ENCODE results near the gene UBE2E1. TPM values are rescaled to one million over a fixed set of nuclear protein-coding genes. Genes with fewer than 3 reads are reported as not detected.
"Not testable (repeated sequence)": the region's sequence is repeated elsewhere in the genome, so short reads cannot be mapped to it uniquely, and the experiment has no call there.

Gene UBE2E1
- total RNA-seq, 2 experiments from 2014 or later = 55.6 to 58.5 TPM

DNA sequence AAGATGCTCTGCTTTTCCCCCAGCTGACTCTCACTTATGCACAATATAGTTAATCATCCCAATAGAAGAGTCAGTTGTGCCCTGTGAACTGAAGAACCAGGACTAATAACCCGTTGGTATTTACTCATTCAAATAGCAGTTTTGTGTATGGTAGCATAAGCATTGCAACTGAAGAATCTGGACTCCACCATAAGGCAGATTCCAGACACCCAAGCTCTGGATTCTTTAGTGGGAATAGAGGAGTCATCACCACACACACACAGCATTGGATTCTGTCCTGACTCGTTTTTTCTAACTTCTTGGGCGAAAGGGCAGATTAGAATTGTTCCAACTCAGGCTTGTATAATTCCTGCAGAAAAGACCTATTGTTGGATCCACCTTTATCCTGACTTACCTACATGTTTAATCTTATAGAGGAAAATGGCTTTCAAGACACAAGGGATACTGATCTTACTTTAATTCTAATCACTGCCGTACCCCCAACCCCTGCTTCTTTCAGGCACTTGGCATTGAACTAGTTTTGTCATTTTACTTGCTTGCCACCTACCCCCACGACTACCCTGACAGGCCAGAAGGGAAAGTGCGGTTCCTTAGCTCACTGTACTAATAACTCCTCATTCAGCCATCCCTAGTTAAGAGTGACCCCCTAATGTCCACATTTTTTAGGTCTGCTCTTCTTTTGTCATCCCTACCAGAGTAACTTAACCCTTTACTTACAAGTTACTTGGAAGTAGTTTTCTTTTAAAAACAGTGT is 68.8 kb downstream of the UBE2E1 start:
- no peaks in the 10 kb centered on the region for H3K9me3 Mint-ChIP-seq (ENCODE audit: low read depth)
- no peak for DNase-seq
- no peak for ATAC-seq
- H3K27me3 Mint-ChIP-seq = no peaks in the 10 kb centered on the region
- peaks cover 2% of the 10 kb centered on the region for H3K36me3 Mint-ChIP-seq
- H3K4me1 Mint-ChIP-seq = no peaks in the 10 kb centered on the region
- CTCF ChIA-PET = no interaction called here
- no peak overlapping the region for H3K27ac Mint-ChIP-seq
- H3K4me3 Mint-ChIP-seq = no peak overlapping the region

DNA sequence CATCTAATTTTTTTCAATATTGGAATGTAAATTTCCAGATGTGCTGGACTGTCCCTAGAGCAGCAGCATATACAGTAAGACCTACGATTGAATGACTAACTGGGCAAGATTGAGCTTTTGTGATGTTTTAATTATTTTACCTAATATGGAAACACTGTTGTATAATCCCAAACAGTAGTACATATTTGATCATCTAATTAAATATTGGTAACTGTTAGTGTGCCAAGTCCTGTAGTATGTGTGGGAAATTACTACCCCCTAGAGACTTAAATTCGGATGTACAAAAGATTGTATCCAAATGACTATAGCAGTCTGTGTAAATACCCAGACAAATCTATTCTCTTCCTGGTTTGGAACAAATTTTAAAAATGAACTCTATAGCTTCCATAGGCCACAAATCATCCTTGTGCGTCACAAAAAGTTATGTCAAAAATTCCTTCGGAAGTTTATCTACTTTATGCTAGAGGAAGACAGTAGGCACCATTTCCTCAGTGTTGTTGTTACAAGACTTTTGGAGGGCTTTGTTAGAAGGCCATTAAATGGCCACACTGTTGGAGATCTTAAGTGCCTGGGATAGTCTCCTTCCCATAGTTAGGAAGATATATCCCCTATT is 69.5 kb downstream of the UBE2E1 start:
- DNase-seq (no peak), ATAC-seq (no peak)
- Mint-ChIP-seq H3K27me3 (no peaks in the 10 kb centered on the region), H3K27ac (no peak overlapping the region), H3K4me1 (no peaks in the 10 kb centered on the region), H3K9me3 (ENCODE audit: low read depth) (no peaks in the 10 kb centered on the region), H3K4me3 (no peak overlapping the region), H3K36me3 (no peaks in the 10 kb centered on the region)
- CTCF ChIA-PET = no interaction called here

DNA sequence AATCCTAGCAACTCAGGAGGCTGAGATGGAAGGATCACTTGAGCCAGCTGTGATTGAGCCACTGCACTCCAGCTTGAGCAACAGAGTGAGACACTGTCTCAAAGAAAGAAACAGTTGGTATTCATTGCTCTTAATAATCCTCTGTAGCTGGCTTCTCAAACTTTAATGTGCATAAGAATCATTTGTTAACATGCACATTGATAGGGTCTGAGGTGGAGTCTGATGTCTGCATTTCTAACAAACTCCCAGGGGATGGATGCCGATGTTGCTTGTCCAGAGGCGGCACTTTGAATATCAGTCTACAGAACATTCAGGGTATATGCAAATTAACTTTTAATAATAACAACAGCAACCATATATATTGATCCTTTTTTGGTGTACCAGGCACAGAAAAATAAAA is 71.2 kb downstream of the UBE2E1 start:
- Mint-ChIP-seq H3K36me3 (peaks cover 7% of the 10 kb centered on the region), H3K4me3 (no peak overlapping the region), H3K4me1 (peaks cover 2% of the 10 kb centered on the region), H3K27me3 (no peaks in the 10 kb centered on the region), H3K27ac (no peak overlapping the region), H3K9me3 (ENCODE audit: low read depth) (no peaks in the 10 kb centered on the region)
- DNase-seq (no peak), ATAC-seq (no peak)
- CTCF ChIA-PET = interaction anchor here (1.4 kb wide), 1 partner anchor 40 kb away, joined by 4 read pairs; the partner anchor contains the start of genes NKIRAS1 and RPL15

DNA sequence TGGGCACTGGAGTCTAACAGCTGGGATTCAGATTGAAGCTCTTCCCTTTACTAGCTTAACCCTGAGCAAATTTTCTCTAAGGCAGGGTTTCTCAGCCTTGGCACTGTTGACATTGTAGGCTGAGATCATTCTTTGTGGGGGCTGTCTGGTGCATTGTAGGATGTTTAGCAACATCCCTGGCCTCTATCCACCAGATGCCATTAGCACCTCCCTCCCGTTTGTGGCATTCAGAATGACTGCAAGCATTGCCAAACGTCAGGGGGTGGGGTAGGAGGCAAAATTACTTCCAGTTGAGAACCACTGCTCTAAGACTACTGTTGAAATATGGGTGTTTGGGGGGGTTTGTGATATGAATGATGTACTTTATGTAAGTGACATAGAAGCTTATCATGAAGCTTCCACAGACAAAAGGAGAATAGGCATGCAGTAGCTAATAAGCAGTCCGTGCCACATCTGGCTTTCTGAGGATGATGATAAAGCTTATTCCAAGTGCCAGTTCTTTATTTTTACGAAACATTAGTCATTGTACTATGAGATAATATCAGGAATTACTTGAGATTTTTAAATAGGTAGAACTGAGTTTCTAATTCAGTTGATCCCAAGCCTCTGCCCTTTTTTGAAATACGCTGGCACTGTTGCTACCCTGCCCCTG is 71.7 kb downstream of the UBE2E1 start:
- no peak overlapping the region for H3K4me3 Mint-ChIP-seq
- no peaks in the 10 kb centered on the region for H3K9me3 Mint-ChIP-seq (ENCODE audit: low read depth)
- CTCF ChIA-PET = interaction anchor here (1.1 to 1.4 kb wide), 2 partner anchors 11 to 40 kb away, joined by 3 to 4 read pairs; partner anchors contain the start of genes NKIRAS1 and RPL15
- no peaks in the 10 kb centered on the region for H3K27me3 Mint-ChIP-seq
- peaks cover 9% of the 10 kb centered on the region for H3K36me3 Mint-ChIP-seq
- peaks cover 2% of the 10 kb centered on the region for H3K4me1 Mint-ChIP-seq
- no peak overlapping the region for H3K27ac Mint-ChIP-seq
- ATAC-seq (no peak), DNase-seq (no peak)

DNA sequence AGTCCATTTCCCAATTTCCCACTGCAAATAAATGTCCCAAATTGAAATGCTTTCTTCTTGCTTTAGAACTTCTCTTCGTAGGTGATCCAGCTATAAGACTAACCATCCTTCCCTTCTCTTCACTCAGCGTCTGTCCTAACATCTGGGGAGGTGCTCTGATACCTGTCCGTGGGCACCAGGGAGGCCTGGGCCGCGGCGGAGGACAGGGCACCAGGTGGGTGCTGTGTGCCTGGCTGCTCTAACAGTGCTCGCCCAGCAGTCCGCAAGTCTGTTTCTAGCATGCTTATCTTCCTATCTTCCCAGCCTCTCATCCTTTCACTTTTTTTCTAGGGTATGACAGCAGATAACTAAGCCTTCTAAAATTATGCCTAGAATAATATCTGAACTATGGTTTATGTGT is 73.7 kb downstream of the UBE2E1 start:
- H3K27ac Mint-ChIP-seq = no peak overlapping the region
- CTCF ChIA-PET = no interaction called here

DNA sequence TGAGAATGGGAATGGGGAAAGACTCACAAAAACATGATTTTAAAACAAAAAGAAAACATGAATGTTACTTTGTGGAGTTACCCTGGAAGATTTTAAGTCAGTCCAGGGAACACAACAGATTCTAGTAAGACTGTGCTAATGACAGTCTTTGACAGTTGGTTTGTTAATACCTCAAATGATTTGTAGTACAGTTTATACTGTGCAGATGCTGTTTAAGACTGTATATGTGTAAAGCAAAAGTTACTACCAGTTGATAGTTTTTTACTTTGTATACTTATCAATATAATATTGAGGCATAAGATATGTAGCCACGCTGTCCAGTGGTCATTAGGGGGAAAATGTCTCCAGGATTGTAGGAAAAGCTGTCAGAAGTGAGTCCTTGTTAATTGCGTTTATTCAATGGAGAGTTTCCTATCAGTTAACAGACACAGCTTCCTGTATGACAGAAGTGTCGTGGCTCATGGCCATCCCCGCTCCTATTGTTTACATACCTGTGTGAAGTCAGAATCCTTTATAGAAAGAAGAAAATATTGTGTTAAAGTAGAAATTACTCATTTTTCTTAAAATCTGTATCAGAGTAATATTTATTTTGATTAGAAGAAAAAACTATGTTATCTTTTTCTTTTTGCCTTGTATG is 75.1 kb downstream of the UBE2E1 start:
- Mint-ChIP-seq H3K27ac (no peak overlapping the region), H3K4me3 (no peak overlapping the region), H3K9me3 (ENCODE audit: low read depth) (no peaks in the 10 kb centered on the region), H3K4me1 (peaks cover 2% of the 10 kb centered on the region), H3K36me3 (peaks cover 9% of the 10 kb centered on the region), H3K27me3 (no peaks in the 10 kb centered on the region)
- ATAC-seq (no peak), DNase-seq (no peak)
- CTCF ChIA-PET = no interaction called here

More for the DNA sequence above, 73.7 kb downstream of the UBE2E1 start:
- no peaks in the 10 kb centered on the region for H3K9me3 Mint-ChIP-seq (ENCODE audit: low read depth)
- DNase-seq (no peak), ATAC-seq (no peak)
- no peak overlapping the region for H3K4me3 Mint-ChIP-seq
- H3K36me3 Mint-ChIP-seq = peaks cover 9% of the 10 kb centered on the region
- peaks cover 2% of the 10 kb centered on the region for H3K4me1 Mint-ChIP-seq
- no peaks in the 10 kb centered on the region for H3K27me3 Mint-ChIP-seq

DNA sequence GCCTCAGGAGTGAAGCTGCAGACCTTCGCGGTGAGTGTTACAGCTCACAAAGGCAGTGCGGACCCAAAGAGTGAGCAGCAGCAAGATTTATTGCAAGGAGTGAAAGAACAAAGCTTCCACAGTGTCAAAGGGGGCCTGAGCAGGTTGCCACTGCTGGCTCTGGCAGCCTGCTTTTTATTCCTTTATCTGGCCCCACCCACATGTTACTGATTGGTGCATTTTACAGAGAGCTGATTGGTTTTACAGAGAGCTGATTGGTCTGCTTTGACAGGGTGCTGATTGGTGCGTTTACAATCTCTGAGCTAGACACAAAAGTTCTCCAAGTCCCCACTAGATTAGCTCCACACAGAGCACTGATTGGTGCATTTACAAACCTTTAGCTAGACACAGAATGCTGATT is 76.2 kb downstream of the UBE2E1 start:
- CTCF ChIA-PET; H3K36me3 Mint-ChIP-seq; H3K27ac Mint-ChIP-seq; H3K9me3 Mint-ChIP-seq (ENCODE audit: low read depth); H3K4me1 Mint-ChIP-seq; H3K4me3 Mint-ChIP-seq; H3K27me3 Mint-ChIP-seq; ATAC-seq; DNase-seq: not testable (repeated sequence)

DNA sequence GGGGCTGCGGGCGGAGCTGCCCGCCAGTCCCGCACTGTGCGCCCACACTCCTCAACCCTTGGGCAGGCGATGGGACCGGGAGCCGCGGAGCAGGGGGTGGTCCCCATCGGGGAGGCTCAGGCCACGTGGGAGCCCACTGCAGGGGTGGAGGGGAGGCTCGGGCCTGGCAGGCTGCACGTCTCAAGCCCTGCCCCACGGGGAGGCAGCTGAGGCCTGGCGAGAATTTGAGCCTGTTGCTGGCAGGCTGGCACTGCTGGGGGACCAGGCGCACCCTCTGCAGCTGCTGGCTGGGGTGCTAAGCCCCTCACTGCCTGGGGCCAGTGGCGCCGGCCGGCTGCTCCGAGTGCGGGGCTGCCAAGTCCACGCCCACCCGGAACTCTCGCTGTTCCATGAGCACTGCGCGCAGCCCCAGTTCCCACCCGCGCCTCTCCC is 76.7 kb downstream of the UBE2E1 start:
- peaks cover 9% of the 10 kb centered on the region for H3K36me3 Mint-ChIP-seq
- no peak overlapping the region for H3K4me3 Mint-ChIP-seq
- H3K9me3 Mint-ChIP-seq (ENCODE audit: low read depth) = no peaks in the 10 kb centered on the region
- no peak overlapping the region for H3K27ac Mint-ChIP-seq
- ATAC-seq = no peak
- no peak for DNase-seq
- peaks cover 2% of the 10 kb centered on the region for H3K4me1 Mint-ChIP-seq
- CTCF ChIA-PET = no interaction called here
- H3K27me3 Mint-ChIP-seq = no peaks in the 10 kb centered on the region

DNA sequence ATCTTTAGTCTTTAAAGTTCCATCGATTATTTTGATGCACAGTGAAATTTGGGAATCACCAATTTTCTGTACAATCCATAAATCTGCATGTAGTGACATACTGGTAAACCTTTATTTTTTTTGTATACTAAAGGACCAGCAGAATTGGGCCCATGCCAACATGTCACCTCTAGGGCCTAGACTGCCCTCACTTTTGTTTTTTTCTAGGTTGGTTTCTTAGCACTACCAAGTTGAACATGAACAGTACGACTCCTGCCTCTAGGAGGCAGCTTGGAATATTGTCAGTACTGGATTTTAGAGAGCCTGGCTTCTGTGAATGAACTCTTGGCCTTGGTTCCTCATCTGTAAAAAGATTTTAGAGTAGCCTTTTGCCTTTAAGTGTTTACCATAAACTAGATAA is 78.7 kb downstream of the UBE2E1 start:
- no peaks in the 10 kb centered on the region for H3K9me3 Mint-ChIP-seq (ENCODE audit: low read depth)
- no peak overlapping the region for H3K4me3 Mint-ChIP-seq
- peaks cover 9% of the 10 kb centered on the region for H3K36me3 Mint-ChIP-seq
- no peaks in the 10 kb centered on the region for H3K27me3 Mint-ChIP-seq
- ATAC-seq (no peak), DNase-seq (no peak)
- peaks cover 2% of the 10 kb centered on the region for H3K4me1 Mint-ChIP-seq
- no peak overlapping the region for H3K27ac Mint-ChIP-seq
- CTCF ChIA-PET = no interaction called here

DNA sequence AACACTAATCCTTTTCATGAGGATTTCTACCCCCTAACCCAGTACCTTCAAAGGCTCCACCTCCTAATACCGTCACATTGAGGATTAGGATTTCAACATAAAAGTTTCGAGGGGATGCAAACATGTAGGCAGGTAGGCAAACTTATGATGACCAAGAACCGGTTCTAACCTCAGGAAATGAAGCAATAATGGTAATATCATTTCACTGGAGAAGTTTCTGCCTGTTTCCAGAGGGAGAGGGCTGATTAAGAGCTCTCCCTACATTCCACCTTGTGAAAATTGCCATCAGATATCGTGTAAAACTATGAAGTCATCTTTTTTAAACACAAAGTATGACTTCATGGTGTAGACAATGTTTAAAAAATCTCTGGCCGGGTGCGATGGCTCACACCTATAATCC is 79.5 kb downstream of the UBE2E1 start:
- H3K27ac Mint-ChIP-seq = no peak overlapping the region
- no peak for ATAC-seq
- no peak for DNase-seq
- CTCF ChIA-PET = no interaction called here
- no peaks in the 10 kb centered on the region for H3K9me3 Mint-ChIP-seq (ENCODE audit: low read depth)
- peaks cover 9% of the 10 kb centered on the region for H3K36me3 Mint-ChIP-seq
- H3K4me3 Mint-ChIP-seq = no peak overlapping the region
- no peaks in the 10 kb centered on the region for H3K27me3 Mint-ChIP-seq
- peaks cover 2% of the 10 kb centered on the region for H3K4me1 Mint-ChIP-seq

DNA sequence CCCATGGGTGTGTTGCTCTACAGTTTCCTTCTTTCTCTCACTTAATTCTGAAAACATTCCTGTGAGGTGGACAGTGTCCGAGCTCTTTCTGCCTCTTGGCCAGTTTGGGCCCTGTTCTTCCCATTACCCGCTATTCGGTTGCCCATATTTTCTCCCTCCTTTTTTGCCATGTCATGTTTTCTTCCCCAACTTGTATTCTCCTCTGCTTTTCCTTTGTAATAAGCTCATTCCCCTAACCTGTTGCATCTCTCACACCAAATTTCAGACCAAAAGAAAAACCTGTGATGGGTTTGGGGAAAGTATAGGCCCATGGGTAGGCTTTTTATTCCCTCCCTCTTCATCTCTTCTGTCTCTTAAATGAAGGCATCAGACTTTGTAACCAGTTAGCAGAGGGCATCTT is 80.6 kb downstream of the UBE2E1 start:
- ATAC-seq = no peak
- Mint-ChIP-seq H3K4me3 (no peak overlapping the region), H3K27ac (no peak overlapping the region), H3K36me3 (peaks cover 8% of the 10 kb centered on the region), H3K9me3 (ENCODE audit: low read depth) (no peaks in the 10 kb centered on the region), H3K27me3 (no peaks in the 10 kb centered on the region), H3K4me1 (peaks cover 2% of the 10 kb centered on the region)
- CTCF ChIA-PET = no interaction called here
- DNase-seq = no peak

DNA sequence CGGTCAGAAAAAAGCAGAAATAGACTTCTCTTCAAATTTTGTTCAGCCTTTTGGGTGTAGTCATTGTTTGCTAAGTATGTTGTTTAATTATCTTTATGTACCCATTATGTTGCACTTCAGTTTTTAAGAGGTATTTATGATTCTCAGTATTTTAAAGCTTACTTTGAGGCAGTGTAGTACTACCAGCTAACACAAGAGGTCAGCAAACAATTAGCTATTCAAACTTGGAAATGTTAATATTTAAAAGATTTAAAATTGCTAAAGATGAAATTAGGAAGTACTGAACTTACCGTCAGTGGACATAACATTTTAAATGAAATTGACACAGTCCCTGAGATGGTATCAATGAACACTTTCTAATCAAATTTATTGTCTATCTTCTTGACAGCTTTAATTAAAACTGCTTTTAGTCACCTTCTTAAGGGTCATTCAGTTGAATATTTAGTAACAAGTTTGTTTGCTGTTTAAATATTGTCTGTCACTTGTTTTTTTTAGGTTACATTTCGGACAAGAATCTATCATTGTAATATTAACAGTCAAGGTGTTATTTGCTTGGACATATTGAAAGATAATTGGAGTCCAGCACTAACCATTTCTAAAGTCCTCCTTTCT is 83.0 kb downstream of the UBE2E1 start:
- no peak for DNase-seq

DNA sequence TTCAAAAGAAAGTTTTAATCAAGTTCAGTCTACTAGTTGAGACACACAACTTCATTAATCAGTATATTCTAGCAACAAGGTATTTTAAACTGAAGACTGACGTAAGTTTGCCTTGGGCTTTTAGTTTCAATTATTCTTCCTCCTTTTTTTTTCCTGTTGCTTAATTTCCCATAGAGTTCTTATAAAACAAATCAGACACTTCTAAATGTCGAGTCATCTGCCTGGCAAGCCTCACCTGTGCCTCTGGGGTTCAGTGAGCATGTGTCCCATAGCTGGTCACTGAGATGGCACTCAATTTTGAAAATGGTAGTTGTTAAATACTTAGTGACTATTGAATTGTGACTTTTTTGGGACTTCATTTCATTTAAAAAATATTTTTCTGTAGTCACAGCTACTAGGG is 83.6 kb downstream of the UBE2E1 start:
- Mint-ChIP-seq H3K9me3 (ENCODE audit: low read depth) (no peaks in the 10 kb centered on the region), H3K4me1 (no peaks in the 10 kb centered on the region), H3K27ac (no peak overlapping the region), H3K36me3 (peaks cover 2% of the 10 kb centered on the region), H3K4me3 (no peak overlapping the region), H3K27me3 (no peaks in the 10 kb centered on the region)
- DNase-seq (no peak), ATAC-seq (no peak)
- CTCF ChIA-PET = interaction anchor here (1.4 to 2.9 kb wide), 5 partner anchors 9 to 350 kb away, joined by 3 to 8 read pairs (median 6); no protein-coding TSS in a partner anchor

More for the DNA sequence above, 83.0 kb downstream of the UBE2E1 start:
- ATAC-seq = no peak
- no peak overlapping the region for H3K4me3 Mint-ChIP-seq
- H3K9me3 Mint-ChIP-seq (ENCODE audit: low read depth) = no peaks in the 10 kb centered on the region
- peaks cover 2% of the 10 kb centered on the region for H3K36me3 Mint-ChIP-seq
- no peaks in the 10 kb centered on the region for H3K4me1 Mint-ChIP-seq
- no peaks in the 10 kb centered on the region for H3K27me3 Mint-ChIP-seq
- CTCF ChIA-PET = interaction anchor here (0.6 to 2.9 kb wide), 13 partner anchors 9 to 350 kb away, joined by 3 to 8 read pairs (median 3); partner anchors contain the start of genes NKIRAS1 and RPL15
- H3K27ac Mint-ChIP-seq = no peak overlapping the region
